Stimulated activated CD8-positive, alpha-beta memory T cell treated with anti-CD3 and anti-CD28 coated beads, Interleukin-15, amount 100 ng/mL, for 48 hours (primary cell): ENCODE data around the gene ATF6B.
A peak's percentile ranks its signal among the peaks of the same experiment; 100 is the strongest.

ENCODE experiments used
- DNase-seq, 2 donors: peaks; one replicate each; pipeline ENCODE4 v3.0.0-alpha.2; 2020; ENCODE audit warnings: low read depth in 2 of 2

The ATF6B gene

DNA sequence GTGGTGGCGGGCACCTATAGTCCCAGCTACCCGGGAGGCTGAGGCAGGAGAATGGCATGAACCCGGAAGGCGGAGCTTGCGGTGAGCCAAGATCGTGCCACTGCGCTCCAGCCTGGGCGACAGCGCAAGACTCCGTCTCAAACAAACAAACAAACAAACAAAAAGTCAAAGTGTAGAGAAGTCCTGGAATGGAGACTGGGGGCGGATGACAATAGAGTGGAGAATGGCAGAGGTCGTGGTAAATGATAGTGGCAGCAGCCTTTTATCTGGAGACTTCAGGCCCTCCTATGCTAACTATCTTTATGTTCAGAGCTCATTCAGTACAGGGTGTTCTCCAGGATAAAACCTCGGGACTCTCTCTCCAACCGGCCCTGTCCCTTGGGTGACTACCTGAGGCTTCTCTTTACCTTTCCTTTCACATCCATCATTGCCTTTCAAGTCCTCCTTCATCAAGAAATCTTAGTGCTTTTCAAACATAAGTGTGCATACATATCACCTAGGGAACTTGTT lies 3.4 kb upstream of the ATF6B start:
- DNase-seq: no peak

DNA sequence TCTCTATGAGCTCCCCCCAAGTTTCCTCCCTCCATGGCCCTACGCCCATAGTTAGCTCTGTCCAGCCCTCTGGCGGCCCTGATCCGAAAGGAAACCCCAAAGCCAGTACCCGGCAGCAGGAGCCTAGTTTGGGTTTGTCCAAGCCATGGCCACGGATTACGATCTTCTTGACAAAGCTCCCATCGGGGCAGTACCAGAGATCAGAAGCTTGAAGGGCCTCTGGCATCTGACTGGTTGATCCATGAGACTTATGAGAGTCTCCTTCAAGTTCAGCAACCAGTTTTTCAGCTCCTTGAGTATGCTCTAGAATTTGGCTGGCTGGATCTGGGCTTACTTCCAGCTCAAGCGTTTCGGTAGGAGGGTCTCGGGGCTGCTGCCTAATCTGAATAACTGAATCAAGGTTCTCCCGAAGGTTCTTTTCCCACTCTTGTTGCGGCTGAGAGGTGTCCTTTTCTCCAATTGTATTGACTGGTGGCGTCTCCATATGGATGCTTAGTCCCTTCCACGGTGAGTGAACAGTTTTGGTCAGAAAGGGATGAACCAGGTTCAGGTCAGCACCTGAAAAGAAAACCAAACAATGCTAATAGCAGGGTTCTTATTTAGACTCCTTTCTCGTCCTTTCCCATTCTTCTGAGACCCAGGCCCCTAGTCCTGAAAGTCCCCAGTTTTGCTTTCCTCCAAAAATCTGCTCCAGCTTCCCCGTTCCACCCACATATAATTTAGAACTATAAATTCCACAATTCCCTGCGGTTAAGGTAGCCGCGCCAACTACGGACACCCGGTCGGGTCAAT lies 1.4 kb upstream of the ATF6B start:
- DNase-seq: no peak

DNA sequence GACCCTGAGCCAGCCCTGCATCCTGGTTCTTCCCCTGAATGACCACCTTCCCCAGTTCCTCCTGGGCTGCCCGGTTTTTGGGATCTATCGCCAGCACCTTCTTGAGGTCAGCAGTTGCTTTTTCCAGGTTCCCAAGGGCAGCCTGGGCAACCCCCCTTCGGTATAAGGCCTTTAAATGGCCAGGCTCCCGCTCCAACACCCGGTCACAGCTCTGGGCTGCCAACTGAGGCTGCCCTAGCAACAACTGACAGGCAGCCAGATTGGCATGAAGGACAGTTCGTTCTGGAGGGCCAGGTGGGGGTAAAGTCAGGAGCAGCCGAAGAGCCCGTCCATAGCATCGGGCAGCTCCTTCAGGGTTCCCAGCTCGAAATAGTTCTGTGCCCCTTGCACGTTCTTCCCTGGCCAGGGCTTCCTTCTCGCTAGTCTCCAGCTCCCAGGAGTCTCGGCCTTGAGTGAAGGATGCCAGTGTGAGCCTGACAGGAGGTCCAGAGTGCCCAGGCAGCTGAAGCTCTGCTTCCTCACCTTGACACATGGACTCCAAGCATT lies 778 bp upstream of the ATF6B start:
- DNase-seq: no peak

DNA sequence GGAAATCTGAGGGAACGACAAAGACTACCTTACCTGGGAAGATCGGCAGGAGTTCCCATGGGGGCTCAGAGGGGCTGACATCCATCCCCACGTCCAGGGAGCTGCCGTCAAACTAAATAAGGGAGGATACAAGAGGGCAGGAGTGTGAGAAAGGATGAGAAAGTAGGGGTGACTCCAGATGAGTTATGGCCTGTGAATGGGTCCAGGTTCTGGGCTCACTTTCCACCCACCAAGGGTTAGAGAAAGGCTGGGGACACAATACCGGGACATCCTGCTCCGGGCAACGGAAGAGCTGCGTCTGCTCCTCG lies 683 bp downstream of the ATF6B start:
- no peak for DNase-seq

DNA sequence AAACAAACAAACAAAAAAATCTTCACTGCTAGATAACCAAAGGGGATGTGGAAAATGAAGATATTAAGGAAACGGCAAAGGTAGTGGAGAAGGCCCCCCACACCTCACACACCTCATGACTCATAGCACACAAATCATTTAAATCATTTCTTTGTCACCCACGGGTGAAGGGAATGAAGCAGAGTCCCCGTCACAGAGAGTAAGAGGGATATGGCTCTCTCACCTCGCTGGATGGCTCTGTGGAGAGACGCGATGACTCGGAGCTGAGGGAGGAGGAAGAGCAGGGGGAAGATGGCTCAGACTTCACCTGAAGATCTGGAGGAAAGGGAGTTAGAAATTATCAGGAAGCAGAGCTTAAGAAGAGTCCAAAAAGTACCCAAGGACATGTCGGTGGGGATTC lies 1.2 kb downstream of the ATF6B start:
- no peak for DNase-seq

DNA sequence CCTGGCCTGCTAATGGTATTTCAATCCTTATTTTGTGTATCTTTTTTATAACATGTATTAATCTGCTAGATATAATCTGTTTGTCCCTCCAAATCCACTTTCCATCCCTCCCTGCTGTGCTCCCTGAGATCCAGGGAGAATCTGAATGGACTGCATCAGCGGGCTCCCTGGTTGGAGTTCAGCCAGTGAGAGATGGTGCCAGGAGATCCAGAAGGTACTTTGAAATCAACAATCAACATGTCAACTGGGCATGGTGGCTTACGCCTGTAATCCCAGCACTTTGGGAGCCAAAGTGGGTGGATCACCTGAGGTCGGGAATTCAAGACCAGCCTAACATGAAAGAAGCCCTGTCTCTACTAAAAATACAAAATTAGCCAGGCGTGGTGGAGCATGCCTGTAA lies 4.4 kb downstream of the ATF6B start:
- DNase-seq: no peak

DNA sequence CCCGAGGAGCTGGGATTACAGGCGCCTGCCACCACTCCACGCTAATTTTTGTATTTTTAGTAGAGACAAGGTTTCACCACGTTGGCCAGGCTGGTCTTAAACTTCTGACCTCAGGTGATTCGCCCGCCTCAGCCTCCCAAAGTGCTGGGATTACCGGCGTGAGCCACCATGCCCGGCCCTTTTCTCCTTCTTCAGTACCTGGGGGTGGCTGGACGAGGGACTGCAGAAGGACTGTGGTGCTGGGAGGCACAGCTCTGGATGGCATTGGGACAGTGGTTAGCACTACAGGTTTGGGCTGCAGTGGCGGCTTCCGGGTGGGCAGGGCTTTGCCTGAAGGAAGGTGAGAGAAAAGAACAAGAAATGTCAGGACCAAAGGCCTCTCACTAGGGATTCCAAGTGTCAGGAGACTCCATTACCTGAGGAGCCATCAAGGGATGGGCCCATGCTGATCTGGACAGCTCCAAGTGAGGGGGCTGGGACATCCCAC lies 7.4 kb downstream of the ATF6B start:
- DNase-seq: no peak

DNA sequence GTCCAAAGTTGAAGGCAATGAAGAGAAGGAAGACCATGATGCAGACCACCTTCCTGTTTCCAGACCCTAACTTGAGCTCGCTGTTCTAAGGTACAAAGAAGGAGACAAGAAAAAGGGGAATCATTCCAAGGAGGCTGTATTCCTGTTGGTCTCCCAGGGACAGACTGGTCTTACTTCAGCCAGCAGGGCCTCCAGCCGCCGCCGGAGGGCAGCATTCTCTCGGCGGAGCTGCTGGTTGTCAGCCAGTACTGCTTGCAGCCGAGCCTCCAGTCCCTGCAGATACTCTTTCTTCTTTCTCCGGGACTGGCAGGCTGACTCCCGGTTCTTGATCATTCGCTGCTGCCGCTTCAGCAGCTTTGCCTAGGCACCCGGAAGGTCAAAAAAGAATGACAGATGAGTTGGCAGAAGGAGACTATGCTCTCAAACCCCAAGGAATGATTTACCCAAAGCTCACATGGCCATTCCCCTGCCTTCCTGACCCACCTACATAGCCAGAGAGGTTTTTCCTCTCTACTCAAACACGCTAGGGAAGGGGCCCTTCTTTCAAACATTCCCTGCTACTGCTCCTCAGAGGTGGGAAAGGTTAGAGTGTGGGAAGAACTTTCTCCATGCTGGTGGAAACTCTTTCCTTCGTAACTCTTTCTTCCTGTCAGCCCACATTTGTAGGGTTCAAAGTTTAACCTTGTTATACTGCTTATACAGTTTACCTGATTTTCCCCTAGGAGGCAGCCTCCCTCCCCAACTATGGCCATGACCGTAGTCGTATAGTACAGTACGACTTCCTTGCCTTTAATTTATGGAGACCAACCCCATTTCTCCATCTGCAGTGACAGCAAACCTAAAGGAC lies 9.0 kb downstream of the ATF6B start:
- peak; percentile 43 to 54 for DNase-seq

DNA sequence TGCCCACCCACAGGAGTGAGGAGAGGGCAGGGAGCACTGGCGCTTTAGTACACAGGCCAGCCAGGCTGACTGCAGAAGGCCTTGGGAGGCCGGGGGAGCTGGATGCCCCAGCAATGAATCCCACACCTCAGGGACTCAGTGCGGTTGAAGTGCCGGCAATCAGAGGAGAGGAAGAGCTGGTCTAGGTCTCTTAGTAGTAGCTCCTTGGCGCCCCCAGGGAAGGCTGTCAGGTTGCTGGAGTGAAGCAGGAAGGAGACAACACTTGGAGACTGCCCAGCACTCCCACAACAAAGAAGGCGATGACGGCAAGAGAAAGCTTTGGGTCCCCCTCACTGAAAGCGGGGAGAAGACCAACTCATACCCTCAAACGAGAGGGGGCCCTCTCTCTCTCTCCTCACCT lies 10.6 kb downstream of the ATF6B start:
- no peak for DNase-seq

DNA sequence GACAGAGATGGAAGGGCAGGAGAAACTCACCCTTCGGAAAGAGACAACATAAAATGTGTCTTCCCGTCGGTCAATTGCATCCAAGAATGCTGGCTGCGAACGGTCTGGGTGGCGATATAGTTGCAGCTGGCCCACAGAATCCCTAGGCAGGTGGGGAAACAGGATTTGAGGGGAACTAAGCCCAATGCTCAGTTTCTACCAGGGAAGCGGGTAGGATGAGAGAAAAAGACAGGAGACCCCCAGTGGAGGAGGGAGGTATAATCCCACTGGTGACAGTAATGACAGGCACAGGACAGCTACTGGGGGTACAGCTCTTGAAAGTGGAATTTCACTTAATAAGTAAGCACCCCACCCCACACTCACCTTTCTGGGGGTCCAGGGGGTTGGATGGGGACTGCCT lies 11.4 kb downstream of the ATF6B start:
- no peak for DNase-seq

DNA sequence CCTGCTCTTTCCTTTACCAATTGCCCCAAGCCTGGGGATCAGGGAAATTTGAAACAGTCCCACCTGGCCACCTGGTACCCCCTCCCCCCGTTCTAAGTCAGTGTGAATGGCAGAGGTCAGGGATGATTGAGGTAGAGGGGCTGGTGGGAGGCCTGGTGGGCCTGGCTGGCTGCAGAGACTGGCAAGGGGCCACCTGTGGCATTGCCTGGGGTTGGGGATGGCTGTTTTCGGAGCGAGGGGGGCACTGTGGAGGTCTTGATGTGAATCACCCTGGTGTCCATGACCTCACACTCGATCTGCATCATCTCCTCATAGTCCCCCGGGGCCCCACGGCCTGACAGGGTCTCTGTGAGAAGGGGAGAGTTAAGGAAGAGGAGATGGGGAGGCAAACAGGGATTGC lies 12.4 kb downstream of the ATF6B start:
- DNase-seq: no peak

DNA sequence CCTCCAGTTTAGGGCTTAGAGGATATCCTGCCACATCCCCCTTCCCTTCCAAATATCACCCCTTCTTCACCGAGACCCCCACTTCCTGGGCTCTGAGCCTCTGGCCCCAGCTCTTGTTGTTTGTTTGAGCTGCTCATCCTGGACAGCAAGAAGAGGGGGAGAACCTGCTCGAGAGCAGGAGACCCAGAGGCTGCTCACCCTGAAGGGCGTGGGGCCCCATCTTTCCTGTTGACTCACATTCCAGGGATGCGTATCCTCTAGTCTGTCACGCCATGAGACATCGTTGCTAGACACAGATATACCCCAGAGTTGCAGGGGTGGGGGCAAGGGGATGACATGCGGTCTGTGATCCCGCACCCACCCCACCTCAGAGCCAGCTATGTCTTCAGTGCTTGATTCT lies 13.2 kb downstream of the ATF6B start:
- DNase-seq: no peak

DNA sequence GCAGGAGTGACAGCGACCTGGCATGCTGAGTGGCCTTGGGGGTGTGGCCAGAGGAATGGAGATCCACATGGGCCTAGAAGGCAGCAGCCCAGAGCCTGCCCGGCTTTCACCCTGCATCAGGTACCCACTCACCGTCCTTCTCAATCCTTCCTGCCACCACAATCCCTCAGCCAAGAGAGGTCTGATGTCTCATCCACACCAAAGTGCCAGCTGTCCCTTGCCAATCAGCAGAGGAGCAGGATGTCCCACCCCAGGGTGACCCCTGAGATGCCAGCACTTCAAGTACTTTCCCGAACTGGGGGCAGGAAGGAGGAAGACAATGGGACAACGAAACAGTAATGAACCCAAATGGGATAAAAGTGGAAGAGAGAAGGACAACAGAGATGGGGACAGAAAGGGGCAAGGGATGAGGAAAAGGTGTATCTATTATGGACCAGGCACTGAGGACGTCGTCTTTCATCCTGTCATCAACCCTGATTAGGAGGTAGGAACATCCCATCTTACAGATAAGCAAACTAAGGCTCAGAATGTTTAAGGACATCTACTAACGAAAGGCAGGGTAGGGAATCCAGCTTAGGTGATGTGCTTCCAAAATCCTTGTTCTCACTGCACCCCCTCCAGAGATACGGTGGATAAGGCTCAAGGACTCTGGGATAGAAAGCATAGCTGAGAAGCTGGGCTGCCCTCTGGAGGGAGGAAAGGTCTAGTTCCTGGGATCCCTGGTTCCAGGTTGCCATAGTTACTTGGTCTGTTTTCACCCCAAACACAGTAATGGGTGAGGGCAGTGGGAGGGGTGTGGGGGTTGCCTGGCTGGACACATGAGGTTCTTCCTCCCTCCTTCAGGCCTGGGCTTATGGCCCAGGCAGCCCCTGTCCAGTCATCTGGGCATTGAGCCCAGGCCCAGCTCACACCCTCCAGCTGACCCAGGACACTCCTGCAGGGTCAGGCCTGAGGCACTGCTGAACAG lies 14.4 kb downstream of the ATF6B start:
- no peak for DNase-seq

DNA sequence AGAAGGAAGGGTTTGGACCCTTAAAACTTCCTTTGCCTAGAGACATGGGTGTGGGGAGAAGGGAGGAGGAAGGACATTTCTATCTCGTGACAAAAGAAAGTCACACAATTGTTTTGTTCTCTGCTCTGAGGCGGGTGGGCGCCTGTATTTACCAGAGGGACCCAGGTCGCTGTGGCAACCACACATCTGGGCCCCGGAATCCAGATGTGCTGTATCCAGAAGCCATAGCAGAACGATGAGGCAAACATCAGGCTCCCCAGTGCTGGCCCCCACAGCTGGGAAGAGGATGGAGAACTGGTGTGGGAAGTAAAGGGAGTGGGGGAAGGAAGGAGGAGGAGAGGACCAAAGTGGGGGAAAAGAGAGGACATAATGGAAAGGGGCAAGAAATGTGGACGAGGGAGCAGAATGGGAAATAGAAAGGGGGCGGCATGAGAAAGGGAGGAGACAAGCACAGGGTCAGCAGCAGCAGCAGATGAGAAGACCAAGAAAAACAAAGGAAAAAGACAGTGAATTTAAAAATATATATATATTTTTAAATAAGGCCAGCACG lies 15.5 kb downstream of the ATF6B start:
- DNase-seq: no peak

DNA sequence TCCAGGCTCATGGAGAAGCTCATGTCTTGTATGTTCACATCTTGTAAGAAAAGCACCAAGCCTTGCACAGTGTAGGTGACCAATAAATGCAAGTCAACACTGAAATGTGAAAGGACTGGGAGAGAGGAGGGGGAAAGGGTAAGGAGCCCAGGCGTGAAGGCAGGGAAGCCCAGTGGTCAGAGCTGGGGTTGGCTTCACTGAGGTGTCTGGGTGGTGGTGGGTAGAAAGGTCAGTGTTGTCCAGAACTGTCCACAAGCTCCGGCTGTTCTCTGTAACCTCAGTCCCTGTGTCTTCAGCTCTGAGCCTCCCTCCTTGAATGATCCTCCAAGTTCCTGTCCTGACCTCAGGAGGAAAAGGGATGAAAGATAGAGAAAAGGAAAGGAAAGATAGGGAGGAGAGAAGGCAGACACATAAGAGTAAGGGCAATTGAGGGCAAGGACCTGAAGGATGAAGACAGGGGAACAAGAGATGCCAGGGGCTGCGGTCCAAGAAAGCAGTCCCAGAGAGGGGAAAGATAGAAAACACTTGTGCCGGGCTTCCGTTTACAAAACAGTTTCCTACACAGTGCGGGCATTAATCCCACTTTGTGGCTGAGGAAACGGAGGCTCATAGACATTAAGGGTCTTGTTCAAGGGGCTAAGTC lies 16.5 kb downstream of the ATF6B start:
- no peak for DNase-seq

DNA sequence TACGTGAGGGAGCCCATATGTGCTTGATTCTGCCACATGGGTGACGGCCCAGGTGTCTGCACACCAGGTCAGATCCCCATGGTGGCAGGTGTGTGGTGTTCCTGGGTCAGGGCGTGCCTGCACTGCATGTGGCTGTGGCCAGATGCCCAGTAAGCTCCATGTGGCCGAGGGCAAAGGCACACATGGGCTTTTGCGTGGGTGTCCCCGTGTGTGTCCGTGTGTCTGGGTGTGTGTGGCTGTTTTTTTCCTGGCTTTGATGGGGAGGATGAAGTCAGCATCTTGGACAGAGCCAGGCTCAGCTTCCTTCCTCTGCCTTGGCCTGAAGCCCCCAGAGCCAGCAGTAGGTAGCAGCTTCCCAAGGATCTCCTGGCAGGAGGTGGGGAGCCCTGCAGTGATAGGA lies 17.4 kb downstream of the ATF6B start:
- DNase-seq: no peak

DNA sequence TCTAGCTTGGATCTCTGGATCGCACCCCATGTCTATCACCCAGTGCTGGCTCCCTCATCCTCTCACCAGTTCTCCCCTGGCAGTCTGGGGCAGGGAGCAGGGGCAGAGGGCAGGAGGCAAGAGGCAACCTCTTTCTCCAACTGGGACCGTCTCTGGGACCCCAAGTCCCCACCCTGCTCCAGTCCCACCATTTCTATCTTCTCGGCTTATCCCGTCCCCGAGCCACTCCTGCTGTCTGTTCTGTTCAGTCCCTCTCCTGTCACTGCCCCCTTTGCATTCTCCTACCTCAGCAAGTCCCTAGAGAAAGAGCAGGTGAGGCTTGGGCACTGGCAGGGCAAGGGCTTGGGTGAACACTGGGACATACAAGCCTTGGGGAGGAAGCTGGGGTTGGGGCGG lies 18.3 kb downstream of the ATF6B start:
- no peak for DNase-seq

DNA sequence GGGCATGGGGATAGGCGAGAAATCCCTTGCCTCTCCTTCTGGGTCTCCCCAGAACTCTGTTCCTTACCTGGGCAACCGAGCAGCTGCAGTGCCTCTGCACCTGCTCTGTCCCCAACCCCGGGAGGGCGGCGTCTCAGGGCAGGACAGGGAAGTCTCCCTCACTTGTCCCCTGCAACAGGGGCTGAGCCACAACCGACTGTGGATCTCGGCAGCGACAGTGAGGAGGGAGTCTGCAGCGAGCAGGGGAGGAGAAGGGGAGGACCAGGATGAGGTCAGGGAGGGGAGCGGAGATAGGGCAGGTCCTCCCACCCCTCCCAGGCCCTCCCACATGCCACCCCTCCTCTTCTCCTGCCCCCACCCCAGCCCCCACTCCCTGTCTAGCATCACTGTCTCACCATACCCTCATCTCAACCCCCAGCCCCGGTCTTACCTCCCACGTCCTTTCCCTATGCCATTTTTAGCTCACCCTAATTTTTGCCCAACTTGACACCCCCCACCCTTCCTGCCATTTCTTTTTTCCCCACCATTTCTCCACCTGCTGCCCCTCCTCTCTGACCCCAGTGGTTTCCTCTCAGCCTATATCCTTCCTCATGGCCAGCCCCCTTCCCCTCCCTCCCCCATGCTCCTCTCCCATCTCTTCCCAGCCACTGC lies 18.8 kb downstream of the ATF6B start, which contains the start of gene TNXB:
TSS of gene TNXB (minus strand) at position 225 of the 651 bp plus-strand sequence. CDS start 11,140 bp downstream, outside the sequence.
- DNase-seq: no peak

DNA sequence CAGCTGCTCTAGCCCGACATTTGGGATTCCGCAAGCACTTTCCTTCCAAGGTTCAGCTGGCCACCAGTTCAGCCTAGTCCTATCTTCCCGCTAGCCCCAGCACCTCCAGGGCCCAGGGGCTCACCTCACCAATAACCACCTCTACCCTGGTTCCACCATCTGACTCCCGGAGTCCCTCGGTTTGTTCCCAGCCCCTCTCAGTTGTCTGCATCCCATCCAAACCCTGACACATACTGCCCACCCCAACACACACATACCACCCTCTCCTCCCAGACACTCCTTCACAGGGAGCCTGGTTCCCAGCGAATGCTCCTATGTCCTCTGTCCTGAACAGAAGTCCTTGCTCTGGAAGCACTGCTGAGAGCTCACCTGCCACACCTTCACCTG lies 19.3 kb downstream of the ATF6B start:
- DNase-seq: no peak

DNA sequence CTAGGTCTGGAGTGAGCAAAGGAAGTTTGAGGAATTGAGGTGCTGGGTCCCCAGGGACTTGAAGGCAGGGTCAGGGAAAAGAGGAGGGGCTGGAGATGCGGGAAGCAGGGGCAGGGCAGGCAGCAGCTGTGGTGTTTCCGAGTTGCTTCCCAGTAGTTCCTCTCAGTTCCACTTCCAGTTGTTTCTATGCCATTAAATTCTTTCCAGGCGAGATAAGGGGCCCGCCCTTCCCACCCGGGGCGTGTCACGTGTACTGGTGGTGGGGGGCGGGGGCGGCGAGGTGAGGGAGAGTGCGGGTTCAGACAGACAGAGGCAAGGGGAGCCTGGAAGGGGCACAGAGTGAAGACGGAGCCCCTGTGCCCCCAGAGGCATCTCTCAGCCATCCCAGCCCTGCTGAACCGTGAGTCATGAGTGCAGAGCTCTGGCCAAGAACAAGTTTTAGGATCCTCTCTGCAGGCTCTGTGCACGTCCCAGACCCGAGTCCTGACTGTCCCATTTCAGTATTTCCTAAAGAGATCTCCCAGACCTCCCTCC lies 19.9 kb downstream of the ATF6B start:
- no peak for DNase-seq
